Ishikawa (cell line): ENCODE measurements around the gene TXNRD1.

Experiments
- CREB1 ChIP-seq: IDR thresholded peaks from 2 replicates; pipeline ENCODE4 v1.6.1; 2012; ENCODE audit warnings: low read depth
- EGR1 ChIP-seq: IDR thresholded peaks from 2 replicates; pipeline ENCODE4 v1.6.1; 2012
- EP300 ChIP-seq: IDR thresholded peaks from 2 replicates; pipeline ENCODE4 v1.6.1; 2012; ENCODE audit warnings: borderline replicate concordance
- FOXM1 ChIP-seq: IDR thresholded peaks from 2 replicates; pipeline ENCODE4 v1.6.1; 2012; ENCODE audit warnings: low read depth, borderline replicate concordance
- MAX ChIP-seq: IDR thresholded peaks from 2 replicates; pipeline ENCODE4 v1.6.1; 2012
- RAD21 ChIP-seq: IDR thresholded peaks from 2 replicates; pipeline ENCODE4 v1.6.1; 2012; ENCODE audit warnings: low read depth
- REST ChIP-seq: IDR thresholded peaks from 2 replicates; pipeline ENCODE4 v1.6.1; 2012; ENCODE audit warnings: low read depth, mild to moderate bottlenecking
- TEAD4 ChIP-seq: IDR thresholded peaks from 2 replicates; pipeline ENCODE4 v1.6.1; 2012
- USF1 ChIP-seq: IDR thresholded peaks from 2 replicates; pipeline ENCODE4 v1.6.1; 2012

GRCh38 chr12:104386461-104386860 lies 170.9 kb downstream of the TXNRD1 start:
- TF ChIP-seq RAD21: no peak
- TF ChIP-seq CREB1: no peak
- TF ChIP-seq USF1: peak; percentile 61; the same call in 1 of the 2 replicates
- no peak for TF ChIP-seq REST
- no peak for TF ChIP-seq MAX
- TF ChIP-seq EGR1: no peak
- no peak for TF ChIP-seq TEAD4
- no peak for TF ChIP-seq EP300
- TF ChIP-seq FOXM1: no peak
